ENCODE measurements around the gene TPPP.
A peak's percentile ranks its signal among the peaks of the same experiment; 100 is the strongest.

TPPP gene

DNA sequence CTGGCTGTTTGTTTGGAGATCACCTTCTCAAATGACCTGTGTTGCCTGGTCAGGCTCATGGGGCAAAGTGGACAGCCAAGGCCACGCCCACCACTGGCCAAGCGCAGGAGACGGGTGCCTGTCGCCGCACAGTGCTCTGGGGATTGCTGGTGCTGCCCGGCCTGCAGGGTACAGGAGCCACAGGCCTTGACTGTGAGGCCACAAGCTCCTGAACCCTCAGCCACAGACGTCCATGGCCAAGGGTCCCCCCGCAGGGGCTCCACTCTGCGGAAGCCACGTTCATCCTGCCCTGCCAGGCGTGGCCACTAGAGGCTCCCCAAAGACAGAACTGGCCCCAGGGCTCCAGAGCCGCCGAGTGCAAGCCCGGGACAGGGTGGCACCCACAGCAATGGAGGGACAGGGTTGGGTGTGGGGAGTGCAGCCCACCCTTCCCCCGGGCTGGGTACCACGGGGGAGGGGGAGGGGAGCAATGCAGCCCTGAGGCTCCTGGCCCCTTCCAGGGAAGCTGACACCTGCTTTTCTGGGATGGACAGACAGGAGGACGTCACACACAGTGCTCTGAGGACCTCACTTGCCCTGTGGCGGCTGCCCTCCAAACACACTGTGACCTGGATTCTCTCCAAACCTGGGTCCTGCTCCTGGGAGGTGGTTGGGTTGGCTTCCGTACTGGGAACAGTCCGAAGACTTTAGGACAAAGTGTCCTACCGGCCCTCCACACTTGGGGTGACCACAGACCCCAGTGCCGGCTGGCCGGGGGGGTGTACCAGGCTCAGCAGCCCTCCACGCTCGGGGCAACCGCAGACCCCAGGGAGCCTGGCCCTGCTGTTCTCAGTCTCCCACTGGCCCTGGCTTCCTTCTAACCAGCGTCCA lies 21.5 kb downstream of the TPPP start:
- TF ChIP-seq POLR2AphosphoS5 (IDR thresholded peaks at IDR 0.05; ENCODE audit: low read depth, low read length) = no peak
- no peak for TF ChIP-seq PAX5 (IDR thresholded peaks at IDR 0.05; ENCODE audit: insufficient read depth, low read length, severe bottlenecking)
- no peak for TF ChIP-seq TAF1 (IDR thresholded peaks at IDR 0.05; ENCODE audit: low read depth, low read length)
- TF ChIP-seq POLR2A (IDR thresholded peaks at IDR 0.05; ENCODE audit: low read depth, low read length) = no peak
- no peak for TF ChIP-seq SPI1 (IDR thresholded peaks at IDR 0.05; ENCODE audit: low read depth, low read length)
- TF ChIP-seq POU2F2 (IDR thresholded peaks at IDR 0.05; ENCODE audit: low read depth, low read length) = no peak
- DNase-seq (ENCODE audit: insufficient read length, low spot score) (peak; percentile 85), FAIRE-seq (no peak)

DNA sequence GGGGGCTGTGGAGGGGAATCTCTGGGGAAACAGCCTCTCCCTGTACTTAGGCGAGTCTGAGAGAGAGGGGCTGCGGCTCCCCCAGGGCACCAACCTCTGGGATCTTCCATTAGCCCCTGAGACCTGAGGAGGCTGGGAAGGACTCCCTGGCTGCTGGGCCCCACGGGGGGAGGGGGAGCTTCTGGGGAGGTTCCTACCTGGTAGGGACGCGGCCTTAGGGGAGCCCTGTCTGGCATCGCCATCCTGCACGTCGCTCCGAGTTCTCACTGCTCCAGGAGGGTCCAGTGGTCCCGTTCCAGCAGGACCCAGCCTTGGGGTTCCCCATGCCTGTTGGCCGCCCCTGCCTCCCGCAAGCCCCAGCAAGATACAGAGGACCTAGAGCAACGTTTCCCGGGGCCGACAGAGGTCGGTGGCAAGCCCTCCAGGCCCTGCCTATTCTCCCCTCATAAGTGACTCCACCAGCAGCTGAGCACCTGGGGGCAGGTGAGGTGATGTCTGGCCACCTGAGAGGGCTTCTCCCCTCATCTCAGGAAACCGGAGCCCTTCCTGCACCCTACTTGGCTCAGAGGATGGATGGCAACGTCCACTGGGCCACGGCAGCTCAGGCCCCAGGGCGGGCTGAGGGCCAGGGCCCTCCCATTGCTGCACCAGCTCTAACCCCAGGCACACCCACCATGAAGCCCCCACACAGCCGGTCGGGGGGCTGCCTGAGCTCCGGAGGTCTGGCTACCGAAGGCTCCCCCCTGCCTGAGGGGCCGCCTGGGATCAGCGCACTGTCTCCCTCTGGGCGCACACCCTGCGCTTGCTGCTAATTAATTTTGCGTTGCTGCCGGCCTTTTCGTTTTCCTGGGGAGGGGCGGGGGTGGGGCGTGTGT lies 22.5 kb downstream of the TPPP start:
- TF ChIP-seq POLR2A (IDR thresholded peaks at IDR 0.05; ENCODE audit: low read depth, low read length) (no peak), TAF1 (IDR thresholded peaks at IDR 0.05; ENCODE audit: low read depth, low read length) (no peak), PAX5 (IDR thresholded peaks at IDR 0.05; ENCODE audit: insufficient read depth, low read length, severe bottlenecking) (no peak), POLR2AphosphoS5 (IDR thresholded peaks at IDR 0.05; ENCODE audit: low read depth, low read length) (no peak), SPI1 (IDR thresholded peaks at IDR 0.05; ENCODE audit: low read depth, low read length) (no peak), POU2F2 (IDR thresholded peaks at IDR 0.05; ENCODE audit: low read depth, low read length) (no peak)
- DNase-seq (ENCODE audit: insufficient read length, low spot score) (no peak), FAIRE-seq (no peak)

- no peak for TF ChIP-seq PAX5 (IDR thresholded peaks at IDR 0.05; ENCODE audit: insufficient read depth, low read length, severe bottlenecking)
- TF ChIP-seq TAF1 (IDR thresholded peaks at IDR 0.05; ENCODE audit: low read depth, low read length) = no peak
- no peak for TF ChIP-seq SPI1 (IDR thresholded peaks at IDR 0.05; ENCODE audit: low read depth, low read length)
- TF ChIP-seq POU2F2 (IDR thresholded peaks at IDR 0.05; ENCODE audit: low read depth, low read length) = no peak
- DNase-seq (ENCODE audit: insufficient read length, low spot score) (no peak), FAIRE-seq (no peak)
Observed at GRCh38 chr5:669842-670395, 23.2 kb downstream of the TPPP start.

GRCh38 chr5:669111-669841 lies 23.9 kb downstream of the TPPP start:
- peak; percentile 20 for FAIRE-seq
- no peak for TF ChIP-seq TAF1 (IDR thresholded peaks at IDR 0.05; ENCODE audit: low read depth, low read length)
- no peak for TF ChIP-seq POLR2A (IDR thresholded peaks at IDR 0.05; ENCODE audit: low read depth, low read length)
- peak; percentile 69 for DNase-seq (ENCODE audit: insufficient read length, low spot score)

DNA sequence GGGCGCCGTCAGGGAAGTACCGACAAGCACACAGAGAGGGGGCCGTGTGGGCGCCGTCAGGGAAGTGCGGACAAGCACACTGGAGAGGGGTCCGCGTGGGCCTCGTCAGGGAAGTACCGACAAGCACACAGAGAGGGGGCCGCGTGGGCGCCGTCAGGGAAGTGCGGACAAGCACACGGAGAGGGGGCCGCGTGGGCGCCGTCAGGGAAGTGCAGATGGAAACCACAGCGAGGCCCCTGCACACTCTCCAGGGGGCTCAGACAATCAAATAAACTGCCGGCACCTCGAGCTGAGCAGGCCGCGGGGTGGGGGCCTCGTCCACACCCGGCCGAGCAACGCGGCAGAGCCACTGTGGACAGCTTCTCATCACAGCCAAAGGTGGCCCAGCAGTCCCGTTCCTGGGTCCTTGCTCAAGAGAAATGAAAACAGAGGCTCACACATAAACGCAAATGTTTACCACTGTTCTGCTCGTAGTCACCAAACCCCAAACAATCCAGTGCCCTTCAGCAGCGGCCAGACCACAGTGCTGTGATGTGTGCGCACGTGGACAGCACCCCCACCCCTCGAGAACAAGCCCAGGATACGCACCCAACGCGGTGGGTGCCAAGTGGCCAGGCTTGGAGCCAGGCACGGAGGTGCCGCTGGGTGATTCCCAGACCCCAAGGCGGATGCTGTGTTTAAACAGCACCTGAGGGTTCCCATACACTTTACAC lies 24.7 kb downstream of the TPPP start:
- no peak for DNase-seq (ENCODE audit: insufficient read length, low spot score)
- FAIRE-seq = no peak

DNA sequence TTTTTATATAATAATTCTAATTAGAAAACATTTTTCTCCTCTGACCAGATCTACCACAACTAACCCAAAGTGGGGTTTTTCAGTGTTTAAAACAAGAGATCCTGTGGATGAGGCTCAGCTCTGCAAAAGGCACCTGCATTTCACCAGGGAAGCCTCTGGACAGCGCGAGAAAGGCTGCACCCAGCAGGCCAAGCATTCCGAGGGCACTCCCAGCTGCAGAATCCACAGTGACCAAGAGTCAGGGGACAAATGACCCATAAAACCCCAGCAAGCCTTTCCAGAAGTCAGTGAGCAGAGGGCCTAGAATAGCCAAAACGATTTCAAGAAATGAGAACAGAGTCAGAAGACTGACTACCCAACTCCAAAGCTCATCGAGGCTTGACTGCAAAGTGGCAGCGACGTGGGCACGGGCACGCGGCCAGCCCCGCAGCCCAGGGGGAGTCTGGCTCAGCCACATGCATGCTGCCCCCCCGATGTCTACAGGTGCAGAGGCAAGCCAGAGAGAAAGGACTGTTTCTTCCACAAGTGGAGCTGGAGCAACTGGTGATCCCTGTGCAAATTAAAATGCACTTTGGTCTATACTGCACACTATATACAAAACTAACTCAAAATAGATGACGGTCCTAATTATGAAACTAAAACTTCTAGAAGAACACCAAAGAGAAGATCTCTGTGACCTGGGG lies 26.2 kb downstream of the TPPP start:
- TF ChIP-seq SPI1 (IDR thresholded peaks at IDR 0.05; ENCODE audit: low read depth, low read length) (no peak), POU2F2 (IDR thresholded peaks at IDR 0.05; ENCODE audit: low read depth, low read length) (no peak), POLR2A (IDR thresholded peaks at IDR 0.05; ENCODE audit: low read depth, low read length) (no peak), TAF1 (IDR thresholded peaks at IDR 0.05; ENCODE audit: low read depth, low read length) (no peak), POLR2AphosphoS5 (IDR thresholded peaks at IDR 0.05; ENCODE audit: low read depth, low read length) (no peak), PAX5 (IDR thresholded peaks at IDR 0.05; ENCODE audit: insufficient read depth, low read length, severe bottlenecking) (no peak)
- FAIRE-seq (no peak), DNase-seq (ENCODE audit: insufficient read length, low spot score) (no peak)

More for the DNA sequence above, 24.7 kb downstream of the TPPP start:
- TF ChIP-seq POU2F2 (IDR thresholded peaks at IDR 0.05; ENCODE audit: low read depth, low read length) (no peak), TAF1 (IDR thresholded peaks at IDR 0.05; ENCODE audit: low read depth, low read length) (no peak), POLR2A (IDR thresholded peaks at IDR 0.05; ENCODE audit: low read depth, low read length) (no peak), SPI1 (IDR thresholded peaks at IDR 0.05; ENCODE audit: low read depth, low read length) (no peak), PAX5 (IDR thresholded peaks at IDR 0.05; ENCODE audit: insufficient read depth, low read length, severe bottlenecking) (no peak), POLR2AphosphoS5 (IDR thresholded peaks at IDR 0.05; ENCODE audit: low read depth, low read length) (no peak)

DNA sequence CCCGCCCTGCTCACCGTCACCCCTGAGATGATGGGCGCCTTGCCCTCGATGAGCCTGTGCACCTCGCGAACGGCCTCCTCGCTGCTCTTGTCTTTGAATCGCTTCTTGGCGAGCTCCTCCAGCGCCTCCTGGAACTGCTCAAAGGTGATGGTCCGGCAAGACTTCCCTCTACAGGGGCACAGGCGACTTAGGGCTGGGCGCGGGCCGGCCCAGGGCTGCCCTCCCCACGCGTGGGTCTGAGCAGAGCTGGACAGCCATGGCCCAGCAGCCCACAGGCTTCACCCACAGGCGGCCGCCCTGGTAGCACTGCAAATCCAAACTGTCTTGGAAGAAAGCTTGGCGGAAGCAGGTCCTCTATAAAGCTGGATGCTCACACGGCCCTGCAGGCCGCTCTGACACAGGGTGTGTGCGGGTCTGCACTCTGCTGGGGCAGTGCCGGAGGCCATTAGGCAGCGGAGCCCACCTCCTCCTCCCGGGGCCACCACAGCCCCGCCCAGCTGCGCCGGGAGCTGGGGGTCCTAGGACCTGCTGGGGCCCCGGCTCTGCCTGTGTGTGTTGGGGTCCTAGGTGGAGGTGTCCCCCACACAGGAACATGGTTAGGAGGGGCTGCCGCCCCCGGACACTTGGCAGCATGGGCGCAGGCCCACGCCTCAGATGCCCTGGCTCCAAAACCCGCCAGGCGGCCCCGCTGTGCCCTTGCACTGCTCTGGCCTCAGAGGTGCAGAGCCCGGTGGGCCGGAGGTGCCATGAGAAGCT lies 27.0 kb downstream of the TPPP start:
- DNase-seq (ENCODE audit: insufficient read length, low spot score) = no peak
- TF ChIP-seq POU2F2 (IDR thresholded peaks at IDR 0.05; ENCODE audit: low read depth, low read length) = no peak
- no peak for TF ChIP-seq TAF1 (IDR thresholded peaks at IDR 0.05; ENCODE audit: low read depth, low read length)
- TF ChIP-seq POLR2AphosphoS5 (IDR thresholded peaks at IDR 0.05; ENCODE audit: low read depth, low read length) = no peak
- FAIRE-seq = no peak

DNA sequence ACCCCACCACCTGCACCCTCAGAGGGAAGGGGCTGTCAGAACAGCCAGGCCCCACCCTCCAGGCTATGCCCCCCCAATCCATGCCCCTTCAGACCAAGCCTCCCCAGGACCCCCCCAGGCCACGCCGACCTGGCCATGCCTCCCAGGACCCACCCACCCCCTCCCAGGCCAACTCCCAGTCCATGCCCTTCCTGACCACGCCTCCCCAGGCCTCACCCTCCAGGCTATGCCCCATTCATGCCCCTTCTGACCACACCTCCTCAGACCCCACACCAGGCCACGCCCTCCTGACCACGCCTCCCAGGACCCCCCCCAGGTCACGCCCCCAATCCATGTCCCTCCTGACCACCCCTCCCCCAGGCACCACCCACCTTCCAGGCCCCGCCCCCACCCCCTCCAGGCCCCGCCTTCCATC lies 27.6 kb downstream of the TPPP start:
- no peak for TF ChIP-seq POLR2A (IDR thresholded peaks at IDR 0.05; ENCODE audit: low read depth, low read length)
- TF ChIP-seq TAF1 (IDR thresholded peaks at IDR 0.05; ENCODE audit: low read depth, low read length) = no peak
- TF ChIP-seq SPI1 (IDR thresholded peaks at IDR 0.05; ENCODE audit: low read depth, low read length) = no peak
- no peak for TF ChIP-seq POU2F2 (IDR thresholded peaks at IDR 0.05; ENCODE audit: low read depth, low read length)
- no peak for TF ChIP-seq POLR2AphosphoS5 (IDR thresholded peaks at IDR 0.05; ENCODE audit: low read depth, low read length)
- TF ChIP-seq PAX5 (IDR thresholded peaks at IDR 0.05; ENCODE audit: insufficient read depth, low read length, severe bottlenecking) = no peak
- no peak for DNase-seq (ENCODE audit: insufficient read length, low spot score)
- no peak for FAIRE-seq
